IMR-90 (cell line): Measurements from ENCODE around the gene SASH3. TPM values are rescaled to one million over a fixed set of nuclear protein-coding genes. Genes with fewer than 3 reads are reported as not detected.

Experiments used
- ATAC-seq: fragments of 200-7000 bp; cut with Tn5 transposase; 2 replicates; pipeline ENCODE4 v1.9.1; 2020; ENCODE audit warnings: low read depth, mild to moderate bottlenecking, moderate library complexity
- BruUV-seq: library from RNA; stranded (reverse); fragments of 400-500 nt; replicated peaks from 2 replicates; lab custom pipeline; 2021; lab: Mats Ljungman, UMichigan
- CTCF ChIA-PET: fragments of 300-600 bp; formaldehyde crosslinking; extraction: SDS; loops from one replicate; lab custom pipeline; 2021; ENCODE audit warnings: antibody characterized with exemption; lab: Yijun Ruan, JAX
- POLR2A ChIA-PET: fragments of 300-600 bp; sonication (Branson Sonifier 250); formaldehyde crosslinking; loops from one replicate; lab custom pipeline; 2022; ENCODE audit warnings: antibody characterized with exemption; ENCODE audit not compliant: unreplicated experiment; lab: Charles Lee
- DNase-seq: peaks from one replicate; pipeline ENCODE4 v3.0.0; 2013
- H2AFZ ChIP-seq: replicated peaks from 2 replicates; pipeline ENCODE3; 2013; ENCODE audit warnings: low read length, mild to moderate bottlenecking; ENCODE audit not compliant: poor library complexity
- H2AK5ac ChIP-seq: 2 replicates; pipeline ENCODE4 v1.6.1; 2013; ENCODE audit warnings: low read depth, low read length, inconsistent platforms
- H2AK9ac ChIP-seq: replicated peaks from 2 replicates; pipeline ENCODE3; 2013; ENCODE audit warnings: mild to moderate bottlenecking, low read depth, low read length, moderate library complexity; ENCODE audit not compliant: poor library complexity
- H2BK120ac ChIP-seq: 2 replicates; pipeline ENCODE4 v1.6.1; 2013; ENCODE audit warnings: low read depth, low read length, inconsistent platforms
- H2BK15ac ChIP-seq: 3 replicates; pipeline ENCODE4 v1.6.1; 2013; ENCODE audit warnings: low read depth, low read length, inconsistent platforms
- H2BK20ac ChIP-seq: 2 replicates; pipeline ENCODE4 v1.6.1; 2013; ENCODE audit warnings: low read depth, mild to moderate bottlenecking, inconsistent platforms, low read length, moderate library complexity
- H2BK5ac ChIP-seq: 2 replicates; pipeline ENCODE4 v1.6.1; 2013; ENCODE audit warnings: mild to moderate bottlenecking, low read depth, low read length, inconsistent platforms; ENCODE audit not compliant: poor library complexity, severe bottlenecking
- H3K14ac ChIP-seq: replicated peaks from 2 replicates; pipeline ENCODE4 v1.6.1; 2013; ENCODE audit warnings: low read depth, low read length, inconsistent platforms
- H3K18ac ChIP-seq: 2 replicates; pipeline ENCODE4 v1.6.1; 2013; ENCODE audit warnings: low read depth, low read length, control low read depth
- H3K23ac ChIP-seq: 2 replicates; pipeline ENCODE4 v1.6.1; 2013; ENCODE audit warnings: low read depth, low read length, inconsistent platforms
- H3K27ac ChIP-seq: 2 replicates; pipeline ENCODE4 v1.5.1; 2013; ENCODE audit warnings: mild to moderate bottlenecking, control low read depth, low read length; ENCODE audit not compliant: insufficient read depth
- H3K27me3 ChIP-seq: 2 replicates; pipeline ENCODE4 v1.6.1; 2013; ENCODE audit warnings: low read length; ENCODE audit not compliant: control insufficient read depth, insufficient read depth
- H3K36me3 ChIP-seq: 2 replicates; pipeline ENCODE4 v1.6.1; 2013; ENCODE audit warnings: low read length, mixed read lengths; ENCODE audit not compliant: control insufficient read depth, insufficient read depth
- H3K4ac ChIP-seq: 2 replicates; pipeline ENCODE4 v1.6.1; 2013; ENCODE audit warnings: low read depth, low read length, inconsistent platforms
- H3K4me1 ChIP-seq: 2 replicates; pipeline ENCODE4 v1.6.1; 2013; ENCODE audit warnings: low read length, mixed read lengths; ENCODE audit not compliant: control insufficient read depth, insufficient read depth
- H3K4me2 ChIP-seq: 2 replicates; pipeline ENCODE4 v1.6.1; 2013; ENCODE audit warnings: low read depth, mild to moderate bottlenecking, control low read depth, low read length, moderate library complexity
- H3K4me3 ChIP-seq: 2 replicates; pipeline ENCODE4 v1.5.1; 2013; ENCODE audit warnings: low read depth, mild to moderate bottlenecking, control low read depth, low read length, moderate library complexity; ENCODE audit not compliant: insufficient read depth
- H3K56ac ChIP-seq: 2 replicates; pipeline ENCODE4 v1.6.1; 2013; ENCODE audit warnings: low read length, inconsistent platforms; ENCODE audit not compliant: insufficient read depth; ENCODE audit errors: extremely low read depth
- H3K79me1 ChIP-seq, 2 experiments: 2 replicates each; pipeline ENCODE4 v1.6.1; 2013; ENCODE audit warnings: low read length in 2 of 2, inconsistent platforms in 1 of 2, low read depth in 1 of 2
- H3K9ac ChIP-seq: 2 replicates; pipeline ENCODE4 v1.6.1; 2013; ENCODE audit warnings: low read depth, low read length, control low read depth
- H3K9me1 ChIP-seq: 2 replicates; pipeline ENCODE4 v1.6.1; 2013; ENCODE audit warnings: low read length, inconsistent platforms; ENCODE audit not compliant: insufficient read depth
- H3K9me3 ChIP-seq: 2 replicates; pipeline ENCODE4 v1.6.1; 2013; ENCODE audit warnings: low read length; ENCODE audit not compliant: control insufficient read depth, insufficient read depth
- H4K20me1 ChIP-seq: 2 replicates; pipeline ENCODE4 v1.6.1; 2013; ENCODE audit warnings: low read length, inconsistent platforms; ENCODE audit not compliant: insufficient read depth
- H4K5ac ChIP-seq: 2 replicates; pipeline ENCODE4 v1.6.1; 2013; ENCODE audit warnings: mild to moderate bottlenecking, low read depth, low read length, control low read depth
- H4K8ac ChIP-seq, 2 experiments: 2 replicates each; pipeline ENCODE4 v1.6.1; 2013; ENCODE audit warnings: low read depth in 2 of 2, low read length in 2 of 2, control low read depth in 1 of 2, inconsistent platforms in 1 of 2
- H4K91ac ChIP-seq: 2 replicates; pipeline ENCODE4 v1.6.1; 2013; ENCODE audit warnings: low read depth, low read length, inconsistent platforms; ENCODE audit not compliant: insufficient read depth
- BHLHE40 ChIP-seq: fragments of 150-350 bp; IDR thresholded peaks from 2 replicates; pipeline ENCODE4 v1.6.1; 2016; ENCODE audit warnings: mild to moderate bottlenecking, low read depth, low read length
- CEBPB ChIP-seq: IDR thresholded peaks from 2 replicates; pipeline ENCODE4 v1.6.1; 2012; ENCODE audit warnings: low read depth, low read length, improper control_type of control experiment
- ELK1 ChIP-seq: fragments of 150-350 bp; IDR thresholded peaks from 2 replicates; pipeline ENCODE4 v1.6.1; 2016; ENCODE audit warnings: low read depth, mild to moderate bottlenecking, low read length, moderate library complexity, borderline replicate concordance
- MAFK ChIP-seq: IDR thresholded peaks from 2 replicates; pipeline ENCODE4 v1.6.1; 2012; ENCODE audit warnings: low read depth, low read length, improper control_type of control experiment
- MAZ ChIP-seq: IDR thresholded peaks from 2 replicates; pipeline ENCODE4 v1.6.1; 2012; ENCODE audit warnings: low read depth, mild to moderate bottlenecking, low read length, improper control_type of control experiment, moderate library complexity, borderline replicate concordance
- MXI1 ChIP-seq: IDR thresholded peaks from 2 replicates; pipeline ENCODE4 v1.6.1; 2012; ENCODE audit warnings: low read depth, mild to moderate bottlenecking, low read length, moderate library complexity, borderline replicate concordance
- NFE2L2 ChIP-seq: fragments of 150-350 bp; IDR thresholded peaks from 2 replicates; pipeline ENCODE4 v1.6.1; 2016; ENCODE audit warnings: low read depth, mild to moderate bottlenecking, low read length
- POLR2A ChIP-seq: IDR thresholded peaks from 2 replicates; pipeline ENCODE4 v1.6.1; 2012; ENCODE audit warnings: mild to moderate bottlenecking, low read depth, low read length
- RAD21 ChIP-seq: IDR thresholded peaks from 2 replicates; pipeline ENCODE4 v1.6.1; 2012; ENCODE audit warnings: low read length, improper control_type of control experiment
- RFX5 ChIP-seq: IDR thresholded peaks from 2 replicates; pipeline ENCODE4 v1.8.0; 2012; ENCODE audit warnings: low read depth, mild to moderate bottlenecking, low read length, moderate library complexity
- USF2 ChIP-seq: fragments of 150-350 bp; IDR thresholded peaks from 2 replicates; pipeline ENCODE4 v1.6.1; 2017; ENCODE audit warnings: mild to moderate bottlenecking, antibody characterized with exemption, low read length, low read depth
- WGBS, 2 experiments: methylation state at CpG; one replicate each; pipeline versions ENCODE4 v1.1.5 to v1.1.7; 2013; ENCODE audit warnings: missing lambda C conversion rate in 2 of 2; ENCODE audit not compliant: insufficient read length in 1 of 2; ENCODE audit errors: extremely low coverage in 2 of 2; 5-methylcytosine and 5-hydroxymethylcytosine counted together
- dilution Hi-C: fragments of 300-500 bp; cut with HindIII; formaldehyde crosslinking; loops from one replicate; pipeline ENCODE4 v1.14.3; 2018; ENCODE audit warnings: low sequenced_read_pairs; ENCODE audit not compliant: unreplicated experiment
- in situ Hi-C: fragments of 300-500 bp; cut with MboI; formaldehyde crosslinking; loops from 3 replicates; pipeline ENCODE4 v1.14.3; 2019; ENCODE audit warnings: low sequenced_read_pairs, inconsistent platforms, mixed read lengths
- intact Hi-C: fragments of 100-400 bp; cut with micrococcal nuclease; formaldehyde crosslinking; loops from 2 replicates; pipeline ENCODE4 v1.10.0; 2022
- polyA plus RNA-seq, 3 experiments: library from polyadenylated mRNA; depleted of rRNA; stranded (reverse); fragments of >200 nt; gene quantifications; 2 replicates each; pipeline ENCODE4 v1.2.3, GENCODE V29; 2012; ENCODE audit warnings: low replicate concordance in 1 of 3
- total RNA-seq: library from RNA; depleted of rRNA; stranded (reverse); fragments of >200 nt; gene quantifications from 2 replicates; pipeline ENCODE4 v1.2.3, GENCODE V29; 2012

SASH3 gene
- total and polyA plus RNA-seq, 2 of the 4 experiments (the other 2 are of a cell fraction), result not detected

GRCh38 chrX:129780441-129781105 is 824 bp downstream of the SASH3 start:
- TF ChIP-seq NFE2L2, result no peak
- TF ChIP-seq RFX5, result no peak
- no peak for TF ChIP-seq MXI1
- no peak for TF ChIP-seq USF2
- TF ChIP-seq MAFK, result no peak
- no peak for TF ChIP-seq RAD21
- no peak for TF ChIP-seq ELK1
- no peak for TF ChIP-seq BHLHE40
- no peak for TF ChIP-seq POLR2A
- TF ChIP-seq MAZ, result no peak
- TF ChIP-seq CEBPB, result no peak
- ATAC-seq, result no peak
- Histone ChIP-seq H3K4me2 (no peak overlapping the region), H4K8ac (no peak overlapping the region), H2AFZ (no peak overlapping the region), H3K56ac (no peak overlapping the region), H2AK9ac (no peak overlapping the region), H2BK15ac (no peak overlapping the region), H3K79me1 (no peaks in the 10 kb centered on the region), H3K9me1 (no peaks in the 10 kb centered on the region), H3K27me3 (peaks cover 22% of the 10 kb centered on the region), H2BK20ac (no peak overlapping the region), H3K36me3 (no peaks in the 10 kb centered on the region), H2BK5ac (no peak overlapping the region), H3K27ac (no peak overlapping the region), H3K18ac (no peak overlapping the region), H3K4me3 (no peak overlapping the region), H3K9me3 (peaks cover 3% of the 10 kb centered on the region; the same call in 1 of the 2 replicates), H3K23ac (no peak overlapping the region), H4K91ac (no peak overlapping the region), H2AK5ac (no peak overlapping the region), H3K4ac (no peak overlapping the region), H4K20me1 (no peaks in the 10 kb centered on the region), H3K4me1 (no peaks in the 10 kb centered on the region), H3K14ac (no peak overlapping the region), H3K9ac (no peak overlapping the region), H4K5ac (no peak overlapping the region), H2BK120ac (no peak overlapping the region)
- intact Hi-C loops, result no loop called here
- ChIA-PET CTCF (no interaction called here), POLR2A (no interaction called here)
- in situ Hi-C loops, result no loop called here
- no peak for DNase-seq
- WGBS, 2 experiments, result 75% methylated on average over 3 of the region's 6 CpGs; no CpG with 5 or more reads in 1 of the 2 experiments
- dilution Hi-C loops, result no loop called here
- no TSS peak for BruUV-seq
